Mucosa of gallbladder (tissue), 1 donor: ENCODE data around the gene MUC5B. TPM values are rescaled to one million over a fixed set of nuclear protein-coding genes. Genes with fewer than 3 reads are reported as not detected.

ENCODE experiments used
- DNase-seq: peaks from one replicate; pipeline ENCODE4 v3.0.0-alpha.2; 2020; ENCODE audit warnings: low spot score
- total RNA-seq: library from RNA; stranded (reverse); gene quantifications from one replicate; pipeline ENCODE4 v1.2.1, GENCODE V29; 2021
- donor health status: DM: no; HTN: no; CAD: no.

Gene MUC5B
- total RNA-seq, 1 donor from 2014 or later, result 8,095 TPM

- DNase-seq, result no peak
These were observed 30.0 kb upstream of the MUC5B start for GRCh38 chr11:1192741-1193325.

GRCh38 chr11:1193326-1194230 lies 29.3 kb upstream of the MUC5B start:
- no peak for DNase-seq

GRCh38 chr11:1194231-1194976 lies 28.5 kb upstream of the MUC5B start:
- no peak for DNase-seq

GRCh38 chr11:1194977-1195681 lies 27.7 kb upstream of the MUC5B start:
- no peak for DNase-seq

GRCh38 chr11:1195682-1196515 lies 27.0 kb upstream of the MUC5B start:
- no peak for DNase-seq

GRCh38 chr11:1196516-1197391 lies 26.1 kb upstream of the MUC5B start:
- no peak for DNase-seq

GRCh38 chr11:1197431-1197885 lies 25.4 kb upstream of the MUC5B start:
- no peak for DNase-seq

GRCh38 chr11:1197886-1198560 lies 24.8 kb upstream of the MUC5B start:
- DNase-seq, result no peak

- DNase-seq, result no peak
These were observed 24.2 kb upstream of the MUC5B start for GRCh38 chr11:1198561-1199240.

GRCh38 chr11:1199241-1199750 lies 23.6 kb upstream of the MUC5B start:
- DNase-seq, result no peak

GRCh38 chr11:1199751-1200610 lies 22.9 kb upstream of the MUC5B start:
- no peak for DNase-seq

GRCh38 chr11:1200611-1201191 lies 22.2 kb upstream of the MUC5B start:
- no peak for DNase-seq

GRCh38 chr11:1201395-1202153 lies 21.3 kb upstream of the MUC5B start:
- DNase-seq, result no peak

- DNase-seq, result no peak
These were observed 20.6 kb upstream of the MUC5B start for GRCh38 chr11:1202154-1202775.

- peak; percentile 60 for DNase-seq
These were observed 19.9 kb upstream of the MUC5B start for GRCh38 chr11:1202776-1203504.
